SKM-1 treated with dmso at 0.1 percent for 144 hours (cell line): ENCODE data around the gene FAM131C.

Experiments used
- DNase-seq: peaks from one replicate; lab custom pipeline; 2025; ENCODE audit not compliant: unreplicated experiment; lab: John Stamatoyannopoulos, UW

FAM131C gene

GRCh38 chr1:16017461-16018303, 55.8 kb downstream of the FAM131C start, which contains the start of gene HSPB7:
TSS of gene HSPB7 (minus strand) at chr1:16018043. CDS start at chr1:16017963, 80 bp downstream.
- no peak for DNase-seq

GRCh38 chr1:16017076-16017460, 56.4 kb downstream of the FAM131C start:
- DNase-seq, result no peak

- no peak for DNase-seq
These were observed 57.2 kb downstream of the FAM131C start for GRCh38 chr1:16015960-16016901.

- DNase-seq, result no peak
These were observed 58.0 kb downstream of the FAM131C start for GRCh38 chr1:16015491-16015890.

GRCh38 chr1:16014509-16015482, 58.7 kb downstream of the FAM131C start:
- peak; percentile 19 for DNase-seq

- no peak for DNase-seq
These were observed 59.6 kb downstream of the FAM131C start for GRCh38 chr1:16013908-16014258.

- peak; percentile 37 for DNase-seq
These were observed 60.1 kb downstream of the FAM131C start for GRCh38 chr1:16013220-16013907.

- peak; percentile 57 for DNase-seq
These were observed 60.7 kb downstream of the FAM131C start for GRCh38 chr1:16012590-16013219.

- DNase-seq, result no peak
These were observed 61.4 kb downstream of the FAM131C start for GRCh38 chr1:16011936-16012589.

GRCh38 chr1:16010837-16011236, 62.6 kb downstream of the FAM131C start:
- DNase-seq, result no peak

- no peak for DNase-seq
These were observed 63.8 kb downstream of the FAM131C start for GRCh38 chr1:16009678-16010077.

- DNase-seq, result peak; percentile 45
These were observed 64.4 kb downstream of the FAM131C start for GRCh38 chr1:16009030-16009460.
